HepG2 (cell line): ENCODE results near the gene ATG2A. TPM values are rescaled to one million over a fixed set of nuclear protein-coding genes. Genes with fewer than 3 reads are reported as not detected.
A peak's percentile ranks its signal among the peaks of the same experiment; 100 is the strongest.

Experiments used
- AHDC1 ChIP-seq: sonication (generic); formaldehyde crosslinking; IDR thresholded peaks from 2 replicates; pipeline ENCODE4 v1.5.1; 2020; ENCODE audit warnings: mild to moderate bottlenecking, missing genetic modification reagents, borderline replicate concordance
- DPF2 ChIP-seq: sonication (generic); formaldehyde crosslinking; IDR thresholded peaks from 2 replicates; pipeline ENCODE4 v1.4.0; 2020; ENCODE audit warnings: mild to moderate bottlenecking, low read depth, missing genetic modification reagents, borderline replicate concordance
- FOXP4 ChIP-seq: sonication (generic); formaldehyde crosslinking; IDR thresholded peaks from 2 replicates; pipeline ENCODE4 v1.4.0; 2020; ENCODE audit warnings: missing genetic modification reagents
- GMEB2 ChIP-seq: IDR thresholded peaks from 2 replicates; pipeline ENCODE4 v1.6.1; 2016; ENCODE audit warnings: missing biosample characterization, missing genetic modification reagents, low read depth
- HOXD1 ChIP-seq: sonication (generic); formaldehyde crosslinking; IDR thresholded peaks from 2 replicates; pipeline ENCODE4 v1.5.0; 2020; ENCODE audit warnings: missing genetic modification reagents
- MYNN ChIP-seq: sonication (generic); formaldehyde crosslinking; IDR thresholded peaks from 2 replicates; pipeline ENCODE4 v1.4.0; 2020; ENCODE audit warnings: mild to moderate bottlenecking, low read depth, missing genetic modification reagents
- PAXIP1 ChIP-seq: sonication (generic); formaldehyde crosslinking; conservative IDR thresholded peaks from 2 replicates; pipeline ENCODE4 v1.4.0; 2020; ENCODE audit warnings: mild to moderate bottlenecking, missing genetic modification reagents, moderate library complexity
- RFX1 ChIP-seq: fragments of 450-650 bp; IDR thresholded peaks from 2 replicates; pipeline ENCODE4 v1.6.1; 2017
- SIN3B ChIP-seq: fragments of 150-350 bp; IDR thresholded peaks from 2 replicates; pipeline ENCODE4 v1.6.1; 2014; ENCODE audit warnings: low read length
- ZBTB8A ChIP-seq: sonication (generic); formaldehyde crosslinking; IDR thresholded peaks from 2 replicates; pipeline ENCODE4 v1.4.0; 2020; ENCODE audit warnings: mild to moderate bottlenecking, low read depth, missing genetic modification reagents, borderline replicate concordance
- ZKSCAN1 ChIP-seq: fragments of 150-350 bp; IDR thresholded peaks from 2 replicates; pipeline ENCODE4 v1.6.1; 2014; ENCODE audit warnings: low read length
- ZNF224 ChIP-seq: sonication (generic); formaldehyde crosslinking; IDR thresholded peaks from 2 replicates; pipeline ENCODE4 v1.5.0; 2020; ENCODE audit warnings: mild to moderate bottlenecking, missing genetic modification reagents
- ZNF280B ChIP-seq: sonication (generic); formaldehyde crosslinking; IDR thresholded peaks from 2 replicates; pipeline ENCODE4 v1.5.0; 2020; ENCODE audit warnings: missing genetic modification reagents, mild to moderate bottlenecking, borderline replicate concordance
- ZNF703 ChIP-seq: sonication (generic); formaldehyde crosslinking; IDR thresholded peaks from 2 replicates; pipeline ENCODE4 v1.5.1; 2020; ENCODE audit warnings: missing genetic modification reagents, mild to moderate bottlenecking, moderate library complexity, borderline replicate concordance
- polyA plus RNA-seq, 8 experiments: library from polyadenylated mRNA; depleted of rRNA in 3 of 8; stranded (reverse) in 7 of 8; unstranded in 1 of 8; fragments of >200 nt; fragmentation: Illumina TruSeq in 4 of 8; extraction: Trizol in 4 of 8; gene quantifications; 2 replicates each; pipeline versions ENCODE4 v1.2.1 to v1.2.3, GENCODE V29; 2011 to 2016; ENCODE audit warnings: low read depth in 4 of 8, missing spikeins in 1 of 8, mixed read lengths in 1 of 8; ENCODE audit not compliant: insufficient read depth in 1 of 8
- total RNA-seq, 5 experiments: library from RNA; depleted of rRNA; stranded (reverse); fragments of >200 nt; fragmentation: Illumina TruSeq; extraction: Trizol; gene quantifications; 2 replicates each; pipeline ENCODE4 v1.2.3, GENCODE V29; 2016; ENCODE audit warnings: low read depth in 1 of 5

ATG2A gene
- total and polyA plus RNA-seq, 2 of the 13 experiments (the other 11 are each of a cell fraction or from before 2014, with no cell fraction given): 6.7 to 8.0 TPM

- no peak for TF ChIP-seq AHDC1 (CRISPR knock-in tag)
- TF ChIP-seq DPF2: no peak
- no peak for TF ChIP-seq SIN3B
- TF ChIP-seq RFX1: peak; percentile 57; the same call in 1 of the 2 replicates
- TF ChIP-seq HOXD1 (CRISPR knock-in tag): 0 out of 2 replicates have a peak, but pooled peaks have one; percentile 17
- TF ChIP-seq MYNN (CRISPR knock-in tag): no peak
- no peak for TF ChIP-seq ZBTB8A
- no peak for TF ChIP-seq GMEB2 (CRISPR knock-in tag)
- no peak for TF ChIP-seq ZNF224
- TF ChIP-seq ZNF280B (CRISPR knock-in tag): no peak
- peak; percentile 83 for TF ChIP-seq PAXIP1 (CRISPR knock-in tag)
- TF ChIP-seq ZNF703: no peak
- peak; percentile 29 for TF ChIP-seq FOXP4 (CRISPR knock-in tag)
- no peak for TF ChIP-seq ZKSCAN1
These were observed 46.7 kb downstream of the ATG2A start (continued) for GRCh38 chr11:64870176-64870892.
